ENCODE data around the gene PTGFRN.

GRCh38 chr1:116958110-116958509 is 48.4 kb downstream of the PTGFRN start:
- TF ChIP-seq POLR2A (IDR thresholded peaks at IDR 0.05), result no peak
- TF ChIP-seq CTCF (IDR thresholded peaks at IDR 0.05), result no peak

All from esophagus squamous epithelium (tissue), 4 donors.